Measurements from ENCODE around the gene PPP4R1.

PPP4R1 gene

DNA sequence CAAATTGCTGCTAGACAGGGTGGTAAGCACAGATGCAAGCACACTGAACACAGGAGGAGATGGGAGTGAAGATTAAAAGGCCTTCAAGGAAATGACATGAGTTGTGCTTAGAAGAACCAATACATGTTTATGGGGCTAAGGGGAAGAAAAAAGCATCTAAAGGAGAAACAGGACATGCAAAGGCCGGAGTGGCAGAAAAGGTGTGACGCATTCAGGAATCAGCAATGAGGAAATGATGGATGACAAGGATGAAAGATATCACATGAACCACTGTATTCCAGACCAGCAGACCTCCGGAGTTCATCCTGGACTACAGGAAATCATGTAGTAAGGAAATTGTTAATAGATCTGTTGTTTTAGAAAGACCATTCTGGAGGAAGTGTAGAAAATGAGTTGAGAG, 42.8 kb downstream of the PPP4R1 start:
- DNase-seq (ENCODE audit: low spot score), result no peak
- TF ChIP-seq, protein P1, sequence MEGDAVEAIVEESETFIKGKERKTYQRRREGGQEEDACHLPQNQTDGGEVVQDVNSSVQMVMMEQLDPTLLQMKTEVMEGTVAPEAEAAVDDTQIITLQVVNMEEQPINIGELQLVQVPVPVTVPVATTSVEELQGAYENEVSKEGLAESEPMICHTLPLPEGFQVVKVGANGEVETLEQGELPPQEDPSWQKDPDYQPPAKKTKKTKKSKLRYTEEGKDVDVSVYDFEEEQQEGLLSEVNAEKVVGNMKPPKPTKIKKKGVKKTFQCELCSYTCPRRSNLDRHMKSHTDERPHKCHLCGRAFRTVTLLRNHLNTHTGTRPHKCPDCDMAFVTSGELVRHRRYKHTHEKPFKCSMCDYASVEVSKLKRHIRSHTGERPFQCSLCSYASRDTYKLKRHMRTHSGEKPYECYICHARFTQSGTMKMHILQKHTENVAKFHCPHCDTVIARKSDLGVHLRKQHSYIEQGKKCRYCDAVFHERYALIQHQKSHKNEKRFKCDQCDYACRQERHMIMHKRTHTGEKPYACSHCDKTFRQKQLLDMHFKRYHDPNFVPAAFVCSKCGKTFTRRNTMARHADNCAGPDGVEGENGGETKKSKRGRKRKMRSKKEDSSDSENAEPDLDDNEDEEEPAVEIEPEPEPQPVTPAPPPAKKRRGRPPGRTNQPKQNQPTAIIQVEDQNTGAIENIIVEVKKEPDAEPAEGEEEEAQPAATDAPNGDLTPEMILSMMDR (IDR thresholded peaks at IDR 0.05; ENCODE audit: extremely low read depth, missing control alignments), result no peak

DNA sequence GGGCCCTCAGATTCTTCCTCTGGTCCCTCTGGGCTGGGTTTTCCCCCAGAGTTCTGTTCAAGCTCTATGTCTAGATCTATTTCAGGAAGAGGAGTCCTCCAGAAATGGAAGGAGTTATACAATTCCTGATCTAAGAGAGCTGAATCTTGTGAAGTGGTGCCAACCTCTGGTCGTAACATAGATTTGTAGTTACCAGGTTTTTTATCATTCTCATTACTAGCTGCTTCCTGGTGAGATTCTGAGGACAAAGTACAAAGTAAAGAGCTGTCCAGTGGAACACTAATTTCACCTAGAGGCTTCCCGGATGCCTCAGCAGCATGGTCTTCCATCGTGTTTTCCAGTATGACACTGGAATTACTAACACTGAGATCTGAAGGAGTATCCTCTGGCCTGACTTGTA, 44.1 kb downstream of the PPP4R1 start:
- no peak for DNase-seq (ENCODE audit: low spot score)
- TF ChIP-seq, protein P1 (IDR thresholded peaks at IDR 0.05; ENCODE audit: extremely low read depth, missing control alignments), result no peak

DNA sequence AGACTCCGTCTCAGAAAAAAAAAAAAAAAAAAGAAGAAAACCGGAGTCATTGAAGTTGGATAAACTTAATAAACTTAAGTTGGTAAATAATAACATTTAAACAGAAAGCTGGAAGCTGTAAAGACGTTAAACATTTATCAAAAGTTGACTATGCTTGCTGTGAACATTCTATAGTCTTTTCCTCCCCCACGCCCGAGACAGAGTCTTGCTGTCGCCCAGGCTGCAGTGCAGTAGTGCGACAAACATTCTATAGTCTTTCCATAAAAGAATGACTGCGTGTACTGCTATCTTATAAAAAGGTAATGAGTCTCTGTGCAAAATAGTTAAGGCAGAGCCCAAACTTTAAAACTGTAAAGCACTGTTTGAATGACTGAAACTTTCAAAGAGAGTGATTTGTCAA, 45.2 kb downstream of the PPP4R1 start:
- DNase-seq (ENCODE audit: low spot score), result no peak
- TF ChIP-seq, protein P1 (IDR thresholded peaks at IDR 0.05; ENCODE audit: extremely low read depth, missing control alignments), result no peak

DNA sequence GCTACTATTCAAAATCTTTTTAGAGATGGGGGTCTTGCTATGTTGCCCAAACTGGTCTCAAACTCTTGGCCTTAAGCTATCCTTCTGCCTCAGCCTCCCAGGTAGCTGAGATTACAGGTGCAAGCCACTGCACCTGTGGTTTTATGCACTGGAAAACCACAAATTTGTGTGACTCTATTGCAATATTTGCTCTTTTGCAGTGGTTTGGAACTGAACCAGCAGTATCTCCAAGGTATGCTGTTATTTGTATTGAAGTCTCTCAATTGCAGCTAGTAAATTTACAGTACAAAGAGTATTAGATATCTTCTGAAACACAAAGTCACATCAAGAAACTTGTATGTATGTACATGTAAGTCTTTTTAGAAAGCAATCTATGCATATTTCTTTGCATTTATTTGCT, 46.2 kb downstream of the PPP4R1 start:
- no peak for DNase-seq (ENCODE audit: low spot score)
- TF ChIP-seq, protein P1 (IDR thresholded peaks at IDR 0.05; ENCODE audit: extremely low read depth, missing control alignments), result no peak

DNA sequence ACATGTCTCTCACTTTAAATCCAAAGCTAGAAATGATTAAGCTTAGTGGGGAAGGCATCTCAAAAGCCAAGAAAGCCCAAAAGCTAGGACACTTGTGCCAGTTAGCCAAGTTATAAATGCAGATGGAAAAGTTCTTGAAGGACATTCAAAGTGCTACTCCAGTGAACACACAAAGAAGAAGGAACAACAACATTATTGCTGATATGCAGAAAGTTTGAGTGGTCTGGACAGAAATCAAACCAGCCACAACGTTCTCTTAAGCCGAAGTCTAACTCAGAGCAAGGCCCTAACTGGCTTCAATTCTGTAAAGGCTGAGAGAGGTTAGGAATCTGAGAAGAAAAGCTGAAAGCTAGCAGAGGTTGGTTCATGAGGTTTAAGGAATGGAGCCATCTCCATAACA, 49.0 kb downstream of the PPP4R1 start:
- no peak for DNase-seq (ENCODE audit: low spot score)

DNA sequence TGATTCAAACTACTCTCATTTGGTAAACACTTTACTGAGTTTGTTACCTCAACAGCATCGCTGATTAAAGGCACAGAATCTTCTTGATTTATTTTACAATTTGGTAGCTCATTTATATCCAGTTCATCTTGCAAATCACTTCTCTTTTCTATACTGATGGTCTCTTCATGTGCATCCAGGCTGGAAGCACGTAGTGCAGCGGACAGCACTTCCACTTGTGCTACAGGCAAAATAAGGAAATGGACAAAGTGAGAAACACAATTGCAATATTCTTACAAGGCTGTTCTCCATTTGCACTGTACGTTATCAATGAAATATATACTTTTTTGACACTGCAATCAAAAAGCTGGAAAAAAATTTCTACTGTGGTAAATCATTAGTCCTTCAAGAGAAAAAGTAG, 51.0 kb downstream of the PPP4R1 start:
- TF ChIP-seq, protein P1 (IDR thresholded peaks at IDR 0.05; ENCODE audit: extremely low read depth, missing control alignments), result no peak
- DNase-seq (ENCODE audit: low spot score), result no peak

More for the DNA sequence above, 49.0 kb downstream of the PPP4R1 start:
- TF ChIP-seq, protein P1 (IDR thresholded peaks at IDR 0.05; ENCODE audit: extremely low read depth, missing control alignments), result no peak

DNA sequence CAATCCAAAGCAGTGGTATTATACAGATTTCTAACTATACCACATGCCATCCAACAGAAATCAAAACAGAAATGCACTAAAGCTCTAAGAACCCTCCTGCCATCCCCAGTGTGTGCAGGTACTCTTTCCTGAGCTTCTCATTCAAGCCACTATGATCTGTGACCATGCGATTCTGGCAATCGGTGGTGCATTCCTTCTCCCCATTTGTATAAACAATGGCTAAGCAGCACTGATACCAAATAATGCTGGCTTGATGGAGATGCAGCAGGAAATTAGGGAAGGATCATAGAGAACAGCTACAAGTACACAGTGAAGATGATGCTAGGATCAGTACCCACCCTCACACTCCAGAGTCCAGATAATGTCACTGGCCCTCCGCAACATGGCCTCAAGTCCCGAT, 51.8 kb downstream of the PPP4R1 start:
- TF ChIP-seq, protein P1 (IDR thresholded peaks at IDR 0.05; ENCODE audit: extremely low read depth, missing control alignments), result no peak
- no peak for DNase-seq (ENCODE audit: low spot score)
